SJCRH30 (cell line): ENCODE results near the gene PIM1. TPM values are rescaled to one million over a fixed set of nuclear protein-coding genes. Genes with fewer than 3 reads are reported as not detected.

Experiments
- DNase-seq, 2 experiments: peaks; one replicate each; pipeline ENCODE4 v3.0.0-alpha.2; 2015 to 2020
- H3K27ac ChIP-seq: fragments of 250-450 bp; sonication (Bioruptor Pico); 2 replicates; pipeline ENCODE4 v1.5.1; 2020; ENCODE audit warnings: mild to moderate bottlenecking, moderate library complexity
- H3K27me3 ChIP-seq: fragments of 250-450 bp; sonication (Bioruptor Pico); 2 replicates; pipeline ENCODE4 v1.5.1; 2020; ENCODE audit warnings: mild to moderate bottlenecking, moderate library complexity
- H3K36me3 ChIP-seq: fragments of 250-450 bp; sonication (Bioruptor Pico); 2 replicates; pipeline ENCODE4 v1.5.1; 2020; ENCODE audit warnings: mild to moderate bottlenecking, moderate library complexity
- H3K4me1 ChIP-seq: fragments of 250-450 bp; sonication (Bioruptor Pico); 2 replicates; pipeline ENCODE4 v1.5.1; 2020; ENCODE audit warnings: mild to moderate bottlenecking, moderate library complexity
- H3K4me3 ChIP-seq: fragments of 250-450 bp; sonication (Bioruptor Pico); 2 replicates; pipeline ENCODE4 v1.5.1; 2020; ENCODE audit warnings: mild to moderate bottlenecking, moderate library complexity
- H3K9me3 ChIP-seq: fragments of 250-450 bp; sonication (Bioruptor Pico); replicated peaks from 2 replicates; pipeline ENCODE4 v1.5.1; 2020; ENCODE audit warnings: mild to moderate bottlenecking, moderate library complexity
- total RNA-seq: library from RNA; depleted of rRNA; stranded (reverse); fragments of >200 nt; shearing (Covaris generic); gene quantifications from 2 replicates; pipeline ENCODE4 v1.2.3, GENCODE V29; 2014; rRNA removed

PIM1 gene
- total RNA-seq, 1 experiment from 2014 or later: 16.4 TPM

DNA sequence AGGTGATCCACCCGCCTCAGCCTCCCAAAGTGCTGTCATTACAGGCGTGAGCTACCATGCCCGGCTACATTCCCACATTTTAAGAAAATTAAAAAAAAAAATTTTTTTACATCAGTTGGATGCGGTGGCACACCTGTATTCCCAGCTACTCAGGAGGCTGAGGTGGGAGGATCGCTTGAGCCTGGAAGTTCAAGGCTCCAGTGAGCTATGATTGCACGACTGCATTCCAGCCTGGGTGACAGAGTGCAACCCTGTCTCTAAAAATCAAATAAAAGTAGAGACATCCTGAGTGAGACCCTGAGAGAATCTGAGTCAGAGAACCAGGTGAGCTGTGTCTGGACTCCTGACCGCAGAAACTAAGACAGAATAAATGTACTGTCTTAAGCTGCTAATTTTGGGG, 38.8 kb downstream of the PIM1 start:
- Histone ChIP-seq H3K4me3 (no peak overlapping the region), H3K36me3 (no peaks in the 10 kb centered on the region), H3K9me3 (no peaks in the 10 kb centered on the region)

DNA sequence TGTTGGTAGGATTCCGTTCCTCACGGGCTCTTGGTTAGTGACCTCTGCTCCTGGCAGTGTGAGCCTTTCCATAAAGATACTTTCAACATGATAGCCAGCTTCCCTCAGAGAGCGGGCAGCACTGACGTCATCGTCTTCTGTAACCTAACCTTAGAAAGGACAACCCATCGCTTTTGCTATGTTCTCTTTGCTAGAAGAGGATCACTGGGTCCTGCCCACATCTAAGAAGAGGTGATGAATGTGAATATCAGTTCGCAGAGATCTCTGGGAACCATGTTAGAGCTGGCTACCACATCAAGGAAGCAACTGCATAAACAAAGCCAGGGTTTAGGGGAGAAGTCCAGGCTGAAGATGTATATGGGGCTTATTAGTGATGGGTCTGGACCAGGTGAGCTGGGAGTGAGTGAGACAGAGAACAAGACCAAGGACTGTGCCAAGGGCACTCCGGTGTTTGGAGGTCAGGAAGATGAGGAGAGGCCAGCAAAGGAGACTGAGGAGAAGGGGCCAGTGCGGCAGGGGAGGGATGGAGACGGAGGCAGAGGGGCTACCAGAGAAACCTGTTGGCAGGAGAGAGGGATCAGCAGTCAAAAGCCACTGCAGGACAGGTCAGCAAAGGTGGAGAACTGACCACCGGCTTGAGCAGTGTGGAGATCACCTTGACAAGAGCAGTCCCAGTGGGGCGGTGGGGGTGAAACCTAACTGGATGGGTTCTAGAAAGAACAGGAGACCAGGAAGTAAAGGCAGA, 39.7 kb downstream of the PIM1 start:
- Histone ChIP-seq H3K4me1 (no peaks in the 10 kb centered on the region), H3K36me3 (no peaks in the 10 kb centered on the region), H3K27me3 (no peaks in the 10 kb centered on the region), H3K9me3 (no peaks in the 10 kb centered on the region), H3K27ac (no peak overlapping the region), H3K4me3 (no peak overlapping the region)
- peak in 1 of 2 experiments; percentile 31 for DNase-seq

More for the DNA sequence above, 38.8 kb downstream of the PIM1 start:
- Histone ChIP-seq H3K27me3 (no peaks in the 10 kb centered on the region; the same call in 1 of the 2 replicates), H3K27ac (no peak overlapping the region), H3K4me1 (peaks cover 4% of the 10 kb centered on the region; the same call in 1 of the 2 replicates)
- DNase-seq: no peak

DNA sequence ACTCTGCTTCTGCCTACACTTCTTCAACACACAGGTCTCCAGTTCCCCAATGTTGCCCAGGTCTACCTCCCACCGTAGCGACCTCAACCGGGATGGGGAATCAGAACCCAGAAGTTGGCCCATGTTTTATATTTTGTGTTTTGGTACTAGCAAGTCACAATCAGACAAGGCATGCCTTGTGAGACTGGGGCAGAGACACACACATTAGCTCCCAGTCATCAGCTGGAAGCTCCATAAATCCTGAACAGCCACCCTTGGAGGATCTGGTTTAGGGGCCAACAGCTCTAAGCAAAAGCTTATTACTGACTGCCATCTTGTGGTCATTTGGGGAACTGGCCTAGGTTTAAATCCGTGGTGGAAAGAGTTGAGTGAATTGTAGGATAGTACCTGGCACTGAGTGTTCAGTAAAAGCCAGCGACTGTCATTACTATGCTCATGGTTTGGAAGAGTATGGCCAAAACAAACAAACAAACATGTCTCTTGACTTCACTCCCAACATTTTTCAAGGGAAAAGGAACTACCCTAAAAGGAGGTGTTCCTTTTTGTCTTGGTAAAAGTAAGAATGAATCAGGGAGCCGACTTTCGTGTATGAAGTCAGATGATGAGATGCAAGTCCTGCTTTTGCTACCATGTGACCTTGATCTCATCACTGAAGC, 40.5 kb downstream of the PIM1 start:
- no peaks in the 10 kb centered on the region for H3K9me3 ChIP-seq
- H3K27me3 ChIP-seq: no peaks in the 10 kb centered on the region
- H3K27ac ChIP-seq: no peak overlapping the region
- no peak overlapping the region for H3K4me3 ChIP-seq
- H3K36me3 ChIP-seq: no peaks in the 10 kb centered on the region
- peak; percentile 76 to 91 for DNase-seq
- no peaks in the 10 kb centered on the region for H3K4me1 ChIP-seq

DNA sequence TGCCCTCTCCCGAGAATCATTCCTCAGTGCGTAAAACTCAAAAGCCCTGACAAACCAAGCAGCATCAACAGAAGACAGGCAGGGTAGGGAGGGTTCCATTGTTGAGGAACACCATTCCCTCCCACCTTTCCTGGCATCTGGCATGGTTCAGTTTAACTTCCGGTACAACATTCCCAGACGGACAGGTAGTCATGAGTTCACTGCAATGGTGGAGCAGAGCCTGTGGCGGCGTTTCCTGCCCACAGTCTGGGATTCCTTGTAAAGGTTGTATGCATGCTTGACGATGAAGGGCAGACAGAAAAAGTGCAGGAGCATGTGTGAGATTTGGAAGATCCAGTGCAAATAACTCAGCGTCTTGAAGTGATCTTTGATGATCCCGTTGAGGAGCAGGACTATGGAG, 42.3 kb downstream of the PIM1 start:
- Histone ChIP-seq H3K36me3 (no peaks in the 10 kb centered on the region), H3K4me3 (no peak overlapping the region), H3K4me1 (no peaks in the 10 kb centered on the region), H3K27me3 (no peaks in the 10 kb centered on the region), H3K27ac (no peak overlapping the region), H3K9me3 (no peaks in the 10 kb centered on the region)
- no peak for DNase-seq

GRCh38 chr6:37218061-37218460, 48.1 kb downstream of the PIM1 start:
- Histone ChIP-seq H3K27ac (no peak overlapping the region), H3K9me3 (no peaks in the 10 kb centered on the region), H3K27me3 (no peaks in the 10 kb centered on the region), H3K4me1 (0 out of 2 replicates have a peak, but pooled peaks cover 4% of the 10 kb centered on the region), H3K36me3 (no peaks in the 10 kb centered on the region), H3K4me3 (no peak overlapping the region)
- DNase-seq: no peak

DNA sequence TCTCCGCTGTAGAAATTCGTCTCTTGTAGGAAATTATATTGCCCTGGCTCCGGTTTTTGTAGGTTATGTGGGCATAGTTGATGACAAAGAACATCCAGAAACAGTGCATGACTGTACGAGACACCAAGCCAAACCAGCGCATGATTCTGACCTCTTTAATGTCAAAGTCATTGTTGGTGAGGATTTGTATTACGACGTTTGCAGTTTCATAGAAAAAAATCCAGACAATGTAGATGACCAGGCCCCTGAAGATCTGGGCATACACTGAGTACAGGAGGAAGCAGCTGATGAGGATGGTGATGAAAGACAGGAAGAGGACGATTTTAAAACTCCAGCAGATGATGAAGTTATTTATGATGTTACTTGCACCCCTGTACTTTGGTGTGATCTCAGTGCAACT, 48.6 kb downstream of the PIM1 start:
- H3K4me1 ChIP-seq: 0 out of 2 replicates have a peak, but pooled peaks cover 4% of the 10 kb centered on the region
- H3K36me3 ChIP-seq: no peaks in the 10 kb centered on the region
- no peak overlapping the region for H3K27ac ChIP-seq
- no peak overlapping the region for H3K4me3 ChIP-seq
- no peaks in the 10 kb centered on the region for H3K9me3 ChIP-seq
- DNase-seq: no peak
- H3K27me3 ChIP-seq: no peaks in the 10 kb centered on the region

- Histone ChIP-seq H3K36me3 (no peaks in the 10 kb centered on the region), H3K27me3 (no peaks in the 10 kb centered on the region), H3K9me3 (no peaks in the 10 kb centered on the region), H3K4me3 (peak overlapping the region; percentile 64), H3K27ac (peak overlapping the region; percentile 22; the same call in 1 of the 2 replicates), H3K4me1 (0 out of 2 replicates have a peak, but pooled peaks cover 4% of the 10 kb centered on the region)
- DNase-seq: no peak
These were observed 51.7 kb downstream of the PIM1 start for GRCh38 chr6:37221585-37222124.

- H3K36me3 ChIP-seq: no peaks in the 10 kb centered on the region
- H3K27me3 ChIP-seq: no peaks in the 10 kb centered on the region
- 0 out of 2 replicates have a peak, but pooled peaks cover 4% of the 10 kb centered on the region for H3K4me1 ChIP-seq
- peak; percentile 96 for DNase-seq
- peak overlapping the region; percentile 64 for H3K4me3 ChIP-seq
- no peaks in the 10 kb centered on the region for H3K9me3 ChIP-seq
- peak overlapping the region; percentile 46 for H3K27ac ChIP-seq
These were observed 52.4 kb downstream of the PIM1 start for GRCh38 chr6:37222125-37222967.

DNA sequence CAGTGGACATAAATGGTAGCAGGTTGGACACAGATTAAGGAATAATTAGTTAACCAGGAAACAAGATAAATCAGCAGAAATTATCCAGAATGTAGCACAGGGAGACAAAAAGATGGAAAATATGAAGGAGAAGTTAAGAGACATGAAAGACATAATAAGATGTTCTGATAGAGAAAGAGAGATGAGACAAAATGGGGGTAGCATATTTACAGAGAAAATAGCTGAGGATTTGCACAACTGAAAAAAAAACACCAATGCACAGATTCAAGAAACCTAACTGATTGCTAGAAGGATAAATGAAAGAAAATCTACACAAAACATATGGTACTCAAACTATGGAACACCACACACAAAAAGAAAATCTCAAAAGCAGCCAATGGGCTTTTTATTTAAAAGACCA, 53.0 kb downstream of the PIM1 start:
- Histone ChIP-seq H3K36me3 (no peaks in the 10 kb centered on the region), H3K4me3 (peak overlapping the region; percentile 64), H3K27ac (peak overlapping the region; percentile 46), H3K27me3 (no peaks in the 10 kb centered on the region), H3K9me3 (no peaks in the 10 kb centered on the region), H3K4me1 (0 out of 2 replicates have a peak, but pooled peaks cover 4% of the 10 kb centered on the region)
- no peak for DNase-seq

Other genes starting within 250 kb of the PIM1 start
- not detected in 2 replicates for gene PI16, start 215.4 kb upstream of the PIM1 start, total RNA-seq
- gene MTCH1, start 184.0 kb upstream of the PIM1 start, total RNA-seq: 169 and 173 TPM in 2 replicates
- gene FGD2, start 164.5 kb upstream of the PIM1 start, total RNA-seq: not detected in 2 replicates
- gene TBC1D22B, start 87.6 kb downstream of the PIM1 start, total RNA-seq: 11.0 and 11.2 TPM in 2 replicates
- 0.73 TPM in 1 of 2 replicates, not detected in the other for gene TMEM217, start 88.0 kb downstream of the PIM1 start, total RNA-seq
- gene RNF8, start 183.8 kb downstream of the PIM1 start, total RNA-seq: 35.8 and 36.1 TPM in 2 replicates